GM12891 (cell line): Measurements from ENCODE around the gene STBD1.

Experiments used
- POLR2A ChIP-seq: IDR thresholded peaks from 2 replicates; pipeline ENCODE4 v1.6.1; 2011; ENCODE audit warnings: low read depth, low read length, control low read depth
- POLR2AphosphoS5 ChIP-seq: IDR thresholded peaks from 2 replicates; pipeline ENCODE4 v1.6.1; 2011; ENCODE audit warnings: low read depth, low read length, control low read depth
- TAF1 ChIP-seq: IDR thresholded peaks from 2 replicates; pipeline ENCODE4 v1.6.1; 2011; ENCODE audit warnings: low read depth, low read length, control low read depth

DNA sequence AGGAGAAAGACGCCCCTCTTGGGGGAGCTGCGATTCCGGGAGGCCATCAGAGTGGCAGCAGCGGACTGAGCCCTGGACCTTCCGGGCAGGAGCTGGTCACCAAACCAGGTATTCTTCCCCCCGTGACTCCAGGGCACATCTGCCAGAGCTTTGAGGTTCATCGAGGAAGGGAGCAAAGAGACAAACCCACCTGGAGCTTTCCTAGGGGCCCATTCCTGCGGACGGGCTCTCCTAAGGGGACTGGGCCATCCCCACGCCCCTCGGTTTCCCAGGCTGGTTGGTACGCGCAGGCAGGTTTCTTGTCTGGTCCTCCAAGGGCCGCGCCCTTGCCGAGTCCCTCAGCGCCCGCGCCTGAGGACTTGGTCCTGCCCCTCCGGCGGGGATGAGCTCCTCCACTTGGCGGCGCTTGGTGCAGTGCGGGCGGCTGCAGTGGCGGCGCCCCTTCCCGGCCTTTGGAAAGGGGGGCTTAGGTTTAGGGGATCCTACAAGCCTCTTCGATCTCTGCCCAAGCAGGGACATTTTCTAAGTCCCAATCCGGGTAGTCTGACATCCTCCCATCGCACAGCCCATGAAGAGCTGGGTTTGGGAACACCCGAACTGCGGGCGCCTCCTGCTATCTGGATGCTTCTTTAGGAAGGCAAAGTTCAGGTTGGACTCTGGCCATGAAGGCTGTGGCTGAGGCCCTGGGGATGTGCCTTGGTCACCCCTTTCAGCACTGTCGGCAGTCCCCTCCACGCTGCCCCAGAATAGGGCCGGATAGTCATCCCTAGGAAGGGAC, 538 bp downstream of the STBD1 start:
- TF ChIP-seq TAF1: no peak
- no peak for TF ChIP-seq POLR2A
- no peak for TF ChIP-seq POLR2AphosphoS5
